ENCODE data around the gene WDR43.

Gene WDR43

DNA sequence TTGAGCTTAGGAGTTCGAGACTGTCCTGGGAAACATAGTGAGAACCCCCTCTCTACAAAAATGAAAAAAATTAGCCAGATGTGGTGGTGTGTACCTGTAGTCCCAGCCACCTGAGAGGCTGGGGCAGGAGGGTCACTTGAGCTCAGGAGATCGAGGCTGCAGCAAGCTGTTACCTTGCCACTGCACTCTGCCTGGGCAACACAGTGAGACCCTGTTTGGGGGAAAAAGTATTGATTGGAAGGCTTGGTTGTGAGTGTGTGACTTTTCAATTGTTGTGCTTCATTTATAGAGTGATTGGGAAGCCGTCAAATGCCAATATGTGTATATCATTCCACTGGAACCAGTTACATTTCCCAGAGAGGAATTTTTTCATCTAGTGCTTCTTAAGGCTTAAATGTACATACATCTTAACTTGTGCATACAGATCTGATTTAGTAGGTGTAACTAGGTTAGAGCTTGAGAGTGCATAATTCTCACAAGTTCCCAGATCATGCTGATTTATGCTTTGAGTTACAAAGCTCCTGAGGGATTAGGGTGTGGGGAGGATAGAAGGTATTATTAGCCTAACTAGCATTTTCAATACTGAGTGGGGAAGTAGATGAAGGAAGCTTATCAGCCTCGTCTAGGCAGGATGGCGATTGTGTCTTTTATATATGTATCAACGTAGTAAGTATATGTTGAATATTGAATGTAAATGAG is 15.3 kb downstream of the WDR43 start:
- no peak for DNase-seq

DNA sequence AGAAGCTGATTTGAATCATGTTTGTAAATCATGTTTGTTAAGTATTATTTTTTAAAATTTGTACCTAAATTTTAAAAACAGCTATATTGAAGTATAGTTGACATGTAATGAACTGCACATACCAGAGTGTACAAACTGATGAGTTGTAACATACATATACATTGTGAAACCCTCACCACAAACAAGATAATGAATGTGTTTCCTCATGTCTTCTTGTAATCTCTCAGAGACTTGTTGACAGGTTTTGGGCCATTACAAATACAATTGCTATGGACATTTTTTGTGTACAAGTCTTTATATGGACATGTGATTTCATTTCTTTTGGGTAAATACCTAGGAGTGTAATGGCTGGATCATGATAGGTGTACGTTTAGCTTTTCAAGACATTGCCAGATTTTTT is 21.5 kb downstream of the WDR43 start:
- DNase-seq = no peak

DNA sequence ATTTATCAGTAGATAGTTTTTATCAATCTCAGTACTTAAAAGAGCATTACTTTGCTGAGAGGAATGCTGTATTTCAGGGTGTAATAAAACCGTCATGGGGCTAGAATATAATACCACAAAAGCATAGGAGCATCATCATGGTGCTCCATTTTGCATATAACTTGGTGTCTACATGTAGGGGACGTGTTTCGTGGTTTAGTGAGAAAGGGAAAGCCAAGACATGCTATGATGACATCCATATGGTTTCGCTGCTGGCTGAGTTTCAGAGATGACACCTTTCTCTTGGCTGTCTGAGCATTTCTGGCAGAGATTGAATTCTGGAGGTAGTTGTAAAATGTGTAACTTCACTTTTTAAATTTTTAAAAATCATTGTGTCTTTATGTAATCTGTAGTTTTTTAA is 32.4 kb downstream of the WDR43 start:
- DNase-seq = no peak

DNA sequence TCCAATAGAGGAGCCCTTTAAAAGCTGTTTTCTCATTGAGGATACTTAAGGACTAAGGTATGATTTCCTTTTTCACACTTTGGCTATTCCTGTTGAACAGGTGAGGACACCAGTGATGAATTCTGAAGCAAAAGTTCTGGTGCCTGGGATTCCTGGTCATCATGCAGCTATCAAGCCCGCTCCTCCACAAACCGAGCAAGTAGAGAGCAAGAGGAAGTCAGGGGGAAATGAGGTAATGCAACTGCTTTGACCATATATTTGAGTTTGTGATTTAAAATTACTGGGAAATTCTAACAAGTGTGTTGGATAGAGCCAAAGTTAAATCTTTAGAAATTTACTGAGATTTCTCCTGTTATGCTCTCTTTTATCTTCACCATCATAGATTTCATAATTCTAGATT is 33.0 kb downstream of the WDR43 start:
- no peak for DNase-seq

DNA sequence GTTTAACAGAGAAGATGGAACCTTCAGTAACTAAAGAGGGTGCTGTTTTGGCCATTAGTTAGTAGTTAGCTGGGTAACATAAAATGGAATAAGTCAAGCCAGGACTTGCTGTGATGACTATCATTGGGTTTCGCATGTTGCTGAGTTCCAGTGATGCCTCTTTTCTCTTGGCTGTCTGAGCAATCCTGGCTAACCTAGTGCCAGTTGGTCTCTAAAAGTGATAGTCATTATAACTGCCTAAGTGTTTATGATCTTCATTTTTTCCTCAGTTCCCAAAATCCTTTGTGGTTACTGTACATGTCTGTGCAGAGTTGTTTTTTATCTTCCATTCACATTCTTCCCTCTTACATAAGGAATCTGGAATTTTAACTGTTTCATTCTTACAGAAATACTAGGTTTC is 33.4 kb downstream of the WDR43 start:
- DNase-seq = no peak

DNA sequence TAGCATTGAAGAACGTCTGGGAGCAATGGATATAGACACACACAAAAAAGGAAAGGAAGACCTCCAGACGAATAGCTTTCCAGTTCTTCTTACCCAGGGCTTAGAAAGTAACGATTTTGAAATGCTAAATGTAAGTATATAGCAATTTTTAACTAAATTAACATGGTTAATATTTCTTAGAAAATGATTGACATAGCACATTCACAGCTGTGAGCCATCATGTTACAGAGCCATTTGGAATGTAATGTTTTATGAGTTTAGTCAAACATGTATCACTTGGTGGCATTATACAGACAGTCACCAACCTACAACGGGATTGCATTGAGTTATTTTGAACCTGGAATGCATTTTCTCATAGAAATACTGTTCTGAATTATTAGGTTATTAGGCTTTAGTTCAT is 35.1 kb downstream of the WDR43 start:
- DNase-seq = no peak

DNA sequence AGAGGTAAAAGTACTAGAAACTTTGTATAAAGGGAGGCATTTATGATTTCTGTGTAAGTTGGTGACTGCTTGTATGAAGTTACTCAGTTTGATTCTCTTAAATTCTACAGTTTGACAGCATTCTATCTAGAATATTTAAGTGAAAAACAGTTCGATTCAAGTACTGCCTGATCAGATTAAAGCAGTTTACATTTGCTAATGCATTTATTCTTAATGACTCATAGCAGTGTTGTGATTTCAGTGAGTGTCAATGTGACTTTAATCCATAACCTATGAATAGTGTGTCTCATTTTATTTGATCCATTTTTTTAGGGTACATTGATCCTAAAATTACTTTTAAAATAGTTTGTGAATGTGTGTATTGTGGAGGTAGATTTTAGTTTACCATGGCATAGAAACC is 35.7 kb downstream of the WDR43 start:
- DNase-seq = no peak

DNA sequence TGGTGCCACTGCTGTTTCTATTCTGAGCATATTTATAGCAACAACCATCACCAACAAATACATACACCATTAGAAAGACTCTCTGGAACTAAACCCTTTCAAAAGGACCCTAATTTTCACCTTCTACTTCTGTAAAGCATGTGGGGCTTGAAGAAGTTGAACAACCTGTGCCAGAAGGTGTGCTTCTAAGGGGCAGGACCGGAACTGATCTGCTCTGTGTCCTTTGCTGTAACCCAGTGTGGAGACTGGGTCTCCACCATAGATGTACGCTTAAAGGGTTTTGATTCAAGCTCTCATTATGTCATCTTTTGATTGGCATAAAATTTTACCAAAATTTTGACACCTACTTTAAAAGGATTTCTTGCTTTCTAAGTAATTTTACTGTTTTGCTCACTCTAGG is 40.3 kb downstream of the WDR43 start:
- no peak for DNase-seq

DNA sequence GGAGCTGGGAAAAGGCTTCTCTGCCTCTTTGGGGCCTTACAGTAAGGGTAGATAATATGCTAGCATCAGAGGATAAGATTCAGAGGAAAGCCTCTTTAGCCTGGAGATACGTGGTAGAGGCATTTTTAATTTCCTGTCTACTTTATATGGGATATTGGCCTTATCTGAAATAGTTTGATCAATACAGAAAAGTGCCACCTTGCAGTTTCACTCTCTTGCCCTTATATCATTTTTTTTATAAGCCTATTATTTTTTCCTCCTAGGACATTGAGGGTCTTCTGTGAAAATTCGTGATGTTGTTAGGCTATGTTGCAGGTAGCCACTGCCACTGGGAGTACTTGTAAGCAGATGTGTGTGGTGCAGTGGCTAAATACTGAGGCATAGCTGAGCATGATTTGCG is 46.5 kb downstream of the WDR43 start:
- DNase-seq = no peak

DNA sequence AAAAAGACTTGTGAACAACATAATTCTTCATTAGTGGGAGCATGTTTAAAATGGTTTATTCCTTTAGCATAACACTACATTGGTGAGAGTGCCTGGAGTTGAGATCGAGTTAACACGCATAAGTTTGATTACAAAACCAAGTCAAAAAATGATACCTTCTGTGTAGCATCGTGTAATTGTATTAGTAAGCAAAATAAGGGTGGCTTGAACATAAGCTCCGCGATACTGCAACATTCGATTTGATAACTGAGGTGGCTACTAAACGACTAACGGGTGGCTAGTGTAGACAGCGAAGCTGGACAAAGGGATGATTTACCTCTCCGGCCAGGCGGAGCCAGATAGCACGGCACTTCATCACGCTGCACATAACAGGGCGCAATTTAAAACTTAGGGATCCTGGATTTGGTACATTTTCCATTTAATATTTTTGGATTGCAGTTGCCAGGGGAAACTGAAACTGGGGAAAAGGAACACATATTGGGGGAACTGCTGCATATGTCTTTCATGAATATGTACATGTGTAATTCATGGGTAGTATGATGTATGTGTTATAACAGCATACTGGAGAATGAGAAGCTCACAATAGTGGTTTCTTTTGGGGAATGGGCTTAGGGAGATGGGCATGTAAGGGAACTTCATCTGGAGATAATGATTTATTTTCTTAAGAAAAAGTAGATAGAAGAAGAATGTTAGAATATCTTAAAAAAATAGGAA is 50.2 kb downstream of the WDR43 start:
- no peak for DNase-seq

DNA sequence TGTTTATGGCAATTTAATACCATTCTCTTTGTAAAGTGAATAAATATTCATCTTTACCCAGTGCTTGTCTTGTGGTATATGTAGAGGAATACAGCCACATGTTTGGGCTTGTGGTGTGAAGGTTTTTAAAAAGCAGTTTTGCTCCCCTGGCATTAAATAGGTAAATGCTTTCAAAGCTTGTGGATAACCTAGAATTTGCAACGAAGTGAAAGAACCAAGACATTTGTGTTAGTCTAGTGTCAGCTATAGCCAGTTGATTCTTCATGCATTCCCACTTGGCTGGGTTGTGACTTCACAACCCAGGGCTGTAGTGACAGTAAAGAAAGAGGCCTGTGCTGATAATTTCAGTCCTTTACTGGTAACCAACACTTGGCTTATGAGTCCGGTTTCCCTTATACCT is 53.7 kb downstream of the WDR43 start:
- DNase-seq = no peak

DNA sequence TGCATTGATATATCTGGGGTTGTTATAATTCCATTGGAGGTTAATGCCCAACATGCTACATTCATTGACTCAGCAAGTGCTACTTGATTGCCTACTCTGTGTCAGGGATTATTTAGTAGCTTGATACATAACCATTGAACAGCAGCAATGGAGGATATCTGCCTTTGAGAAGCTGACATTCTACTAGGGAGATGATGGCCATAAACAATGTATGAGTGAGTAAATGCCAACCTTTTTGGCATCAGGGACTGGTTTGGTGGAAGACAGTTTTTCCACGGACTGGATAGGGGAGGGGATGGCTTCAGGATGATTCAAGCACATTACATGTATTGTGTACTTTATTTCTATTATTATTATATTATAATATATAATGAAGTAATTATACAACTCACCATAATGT is 54.7 kb downstream of the WDR43 start:
- no peak for DNase-seq

DNA sequence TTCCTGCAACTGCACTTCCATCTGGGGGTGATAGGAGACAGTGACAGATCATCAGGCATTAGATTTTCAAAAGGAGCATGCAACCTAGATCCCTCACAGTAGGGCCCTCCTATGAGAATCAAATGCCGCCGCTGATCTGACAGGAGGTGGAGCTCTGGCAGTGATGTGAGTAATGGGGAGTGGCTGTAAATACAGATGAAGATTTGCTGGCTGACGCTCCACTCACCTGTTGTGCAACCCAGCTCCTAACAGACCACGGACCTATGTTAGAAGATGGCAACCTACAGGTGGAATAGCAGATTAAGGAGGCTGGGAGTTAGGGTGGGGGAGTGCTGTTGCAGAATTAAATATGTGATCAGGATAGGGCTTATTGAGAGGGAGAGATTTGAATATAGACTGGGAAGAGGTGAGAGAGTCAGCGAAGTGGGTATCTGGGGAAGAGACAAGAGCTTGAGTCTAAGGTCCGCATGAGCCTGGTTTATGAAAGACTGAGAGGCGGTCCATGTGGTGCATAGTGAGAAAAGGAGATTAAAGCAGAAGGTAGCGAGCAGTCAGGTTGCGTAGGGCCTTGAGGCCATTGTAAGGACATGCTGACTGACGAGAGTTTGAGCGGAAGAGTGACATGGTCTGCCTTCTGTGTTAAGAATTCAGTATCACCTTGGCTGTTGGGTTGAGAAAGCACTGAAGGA is 55.3 kb downstream of the WDR43 start:
- peak; percentile 13 for DNase-seq

DNA sequence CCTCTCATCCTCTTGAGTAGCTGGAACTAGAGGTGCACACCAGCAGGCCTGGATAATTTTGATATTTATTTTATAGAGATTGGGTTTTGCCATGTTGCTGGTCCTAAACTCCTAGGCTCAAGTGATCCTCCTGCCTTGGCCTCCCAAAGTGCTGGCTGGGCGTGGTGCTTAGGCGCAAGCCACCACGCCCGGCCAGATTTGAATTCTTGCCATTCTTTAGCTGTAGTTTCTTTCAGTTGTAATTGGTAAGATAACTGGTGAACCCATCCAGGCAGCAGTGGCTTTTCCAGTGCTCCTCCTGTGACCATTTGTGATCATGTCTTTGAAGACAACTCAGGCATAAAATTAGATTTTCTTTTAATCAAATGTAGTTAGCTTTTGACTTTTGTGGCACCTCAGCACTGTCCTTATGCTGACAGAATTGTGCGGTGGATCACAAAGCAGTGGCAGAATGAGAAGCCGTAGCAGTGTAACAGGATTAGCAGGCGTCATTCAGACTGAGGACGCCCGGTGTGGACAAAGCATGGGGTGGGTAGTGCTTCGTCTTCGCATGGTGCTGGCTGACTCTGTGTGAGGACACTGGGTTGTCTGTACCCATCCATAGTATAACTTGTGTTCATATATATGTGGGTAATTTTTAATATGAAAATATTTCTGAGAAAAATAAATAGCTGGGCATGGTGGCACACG is 56.6 kb downstream of the WDR43 start:
- DNase-seq = no peak

DNA sequence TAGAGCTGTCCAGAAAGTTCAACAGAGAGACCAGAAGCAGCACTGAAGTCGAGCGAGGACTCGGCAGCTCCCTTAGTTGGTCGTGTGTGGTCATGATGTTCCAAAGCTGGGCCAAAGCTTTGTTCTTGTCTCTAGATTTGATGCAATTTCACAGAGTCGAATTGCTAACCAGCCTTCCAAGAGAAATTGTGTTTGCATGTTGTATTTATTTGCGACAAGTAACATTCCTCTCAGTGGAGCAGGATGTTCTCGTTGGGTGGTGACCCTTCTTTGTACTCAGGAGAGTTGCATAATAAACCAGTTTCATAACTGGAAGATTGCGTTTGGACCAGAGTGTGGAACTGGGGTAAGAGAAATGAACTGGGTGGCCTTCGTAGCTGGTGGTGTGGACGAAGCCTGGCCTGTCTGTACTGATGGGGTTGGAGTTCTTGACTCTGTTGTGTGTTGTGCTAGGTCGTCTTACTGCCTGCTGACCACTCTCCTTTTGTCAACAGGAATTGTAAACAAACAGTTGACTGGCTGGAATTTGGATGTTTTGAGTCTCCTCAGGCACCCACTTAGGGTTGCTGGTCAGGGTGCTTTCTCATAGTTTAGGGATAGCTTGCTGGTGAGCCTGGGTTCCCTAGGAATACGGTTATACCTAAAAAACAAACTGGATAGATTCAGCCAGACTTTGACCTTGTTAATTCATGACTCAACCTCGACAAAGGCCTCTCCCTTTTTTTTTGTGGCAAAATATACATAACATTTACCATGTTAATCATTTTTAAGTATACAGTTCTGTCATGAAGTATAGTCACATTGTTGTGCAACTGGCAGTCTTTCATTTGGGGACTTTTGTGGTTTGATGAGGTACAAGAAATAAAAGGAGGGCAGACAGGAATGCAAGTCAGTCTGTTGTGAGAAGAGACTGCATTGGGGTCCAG is 57.7 kb downstream of the WDR43 start:
- DNase-seq = no peak

DNA sequence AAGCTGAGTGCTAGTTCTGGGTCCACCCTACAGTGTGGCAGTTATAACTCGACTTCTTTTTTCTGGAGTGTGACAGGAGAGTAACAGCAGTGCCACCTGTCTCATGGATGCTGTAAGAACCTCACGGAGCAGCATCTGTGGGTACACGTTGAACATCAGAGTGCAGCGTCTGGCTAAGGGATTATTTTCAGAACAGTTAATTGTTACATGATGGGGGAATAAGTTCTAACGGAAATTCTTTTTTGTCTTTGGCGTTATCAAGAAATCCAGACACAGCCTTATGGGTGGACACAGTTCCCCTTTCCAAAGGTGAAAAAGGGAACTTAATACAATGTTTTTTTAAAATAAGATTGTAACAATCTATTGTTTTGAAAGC is 58.4 kb downstream of the WDR43 start:
- DNase-seq = peak; percentile 26

DNA sequence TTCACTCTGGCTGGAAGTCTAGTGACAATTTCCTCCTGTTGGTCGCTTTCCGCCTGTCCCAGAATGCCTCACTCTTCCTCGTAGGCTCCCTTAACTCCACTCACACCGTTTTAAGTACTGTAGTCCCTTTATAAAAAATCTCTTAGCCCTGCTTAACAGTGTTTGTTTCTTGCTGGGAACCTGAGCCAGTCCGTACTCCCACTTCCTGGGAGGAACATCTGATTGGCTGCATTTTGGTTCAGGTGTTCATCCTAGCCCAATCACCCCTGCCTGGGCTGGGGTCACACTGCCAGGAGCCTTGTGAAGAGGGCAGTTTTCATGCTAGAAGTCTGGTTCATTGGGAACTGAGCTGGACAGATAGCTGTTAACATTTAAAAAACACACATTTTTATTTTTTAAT is 61.0 kb downstream of the WDR43 start:
- no peak for DNase-seq

DNA sequence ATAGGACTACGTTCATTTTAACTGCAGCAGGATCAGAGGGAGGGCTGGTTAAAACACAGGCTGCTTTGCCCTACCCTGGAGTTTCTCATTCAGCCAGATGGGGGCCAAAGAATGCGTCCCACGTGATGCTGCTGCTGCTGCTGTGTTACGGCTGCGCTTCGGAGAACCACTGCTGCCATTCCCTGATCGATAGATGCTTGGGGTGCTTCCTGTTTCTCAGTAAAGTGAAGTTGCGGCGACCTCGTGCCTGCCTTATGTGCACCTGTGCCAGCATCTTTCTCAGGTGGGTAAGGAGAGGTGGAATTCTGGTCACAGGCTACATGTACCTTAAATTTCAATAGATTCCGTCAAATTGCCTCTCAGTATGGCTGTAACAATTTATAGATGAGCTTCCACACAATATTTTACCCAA is 62.0 kb downstream of the WDR43 start:
- no peak for DNase-seq

DNA sequence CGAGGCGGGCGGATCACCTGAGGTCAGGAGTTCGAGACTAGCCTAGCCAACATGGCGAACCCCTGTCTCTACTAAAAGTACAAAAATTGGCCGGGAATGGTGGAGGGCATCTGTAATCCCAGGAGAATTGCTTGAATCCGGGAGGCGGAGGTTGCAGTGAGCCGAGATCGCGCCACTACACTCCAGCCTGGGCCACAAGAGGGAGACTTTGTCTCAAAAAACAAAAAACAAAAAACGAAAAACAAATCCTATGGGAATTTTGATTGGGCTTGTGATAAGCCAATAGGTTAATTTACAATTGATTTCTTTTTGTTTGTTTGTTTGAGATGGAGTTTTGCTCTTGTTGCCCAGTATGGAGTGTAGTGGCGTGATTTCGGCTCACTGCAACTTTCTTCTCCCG is 62.4 kb downstream of the WDR43 start:
- peak; percentile 14 for DNase-seq

DNA sequence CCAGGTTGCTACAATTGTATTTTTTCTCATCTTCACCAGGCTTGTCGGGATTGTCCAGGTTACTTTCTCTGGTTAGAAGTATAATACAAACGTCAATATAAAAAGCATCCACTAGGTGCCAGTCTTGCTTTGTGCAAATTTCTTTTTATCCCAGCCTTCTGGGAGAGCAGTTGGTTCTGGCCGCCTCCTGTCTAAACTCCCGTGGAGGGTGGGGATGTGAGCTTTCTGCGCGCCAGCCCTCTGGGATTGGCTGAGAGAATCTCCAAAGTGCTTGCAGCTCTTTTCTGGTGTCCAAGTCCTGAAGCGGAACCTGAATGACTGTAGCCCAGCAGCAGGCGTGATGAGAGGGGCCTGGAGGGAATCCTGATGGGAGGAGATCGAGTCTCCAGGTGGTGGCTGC is 64.2 kb downstream of the WDR43 start:
- peak; percentile 82 for DNase-seq

DNA sequence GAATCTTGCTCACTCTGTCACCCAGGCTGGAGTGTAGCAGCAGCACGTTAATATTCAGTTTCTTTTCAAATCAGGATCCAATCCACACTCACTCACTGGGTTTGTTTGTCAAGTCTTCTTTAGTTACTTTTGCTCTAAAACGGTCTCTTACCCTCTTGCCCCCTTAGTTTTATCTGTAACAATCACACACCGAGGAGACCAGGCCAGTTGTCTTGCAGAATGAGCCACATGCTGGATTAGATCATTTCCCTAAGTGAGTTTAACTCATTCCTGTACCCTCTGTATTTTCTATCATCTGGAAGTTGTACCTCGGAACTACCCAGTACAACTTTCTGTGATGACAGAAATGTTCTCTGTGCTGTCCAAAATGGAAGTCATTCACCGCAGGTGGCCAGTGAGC is 65.9 kb downstream of the WDR43 start:
- DNase-seq = no peak

DNA sequence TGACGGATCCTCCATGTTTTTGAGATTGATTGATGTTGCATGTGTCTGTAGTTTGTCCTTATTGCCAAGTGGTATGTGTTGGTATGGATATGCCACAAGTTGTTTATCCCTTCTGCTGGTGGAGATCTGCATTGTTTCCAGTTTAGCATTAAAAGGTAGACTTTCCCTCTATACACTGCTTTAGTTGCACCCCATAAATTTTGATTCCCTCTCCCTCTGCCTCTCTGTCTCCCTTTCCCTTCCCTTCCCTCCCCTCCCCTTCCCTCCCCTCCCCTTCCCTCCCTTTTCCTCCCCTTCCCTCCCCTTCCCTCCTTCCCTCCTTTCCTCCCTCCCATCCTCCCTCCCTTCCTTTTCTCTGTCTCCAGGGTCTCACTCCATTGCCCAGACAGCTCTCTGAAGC is 68.0 kb downstream of the WDR43 start:
- no peak for DNase-seq

All from DMS53 (cell line).